Gastrocnemius medialis (tissue), 4 donors: ENCODE measurements around the gene CHKB.

Source experiments
- CTCF ChIP-seq, 5 experiments: fragments of 450-650 bp in 3 of 5; fragments of 200-600 bp in 2 of 5; sonication (generic) in 2 of 5; IDR thresholded peaks in 4 of 5; conservative IDR thresholded peaks in 1 of 5; 1 replicate in 4 of 5; 2 replicates in 1 of 5; pipeline ENCODE4 v1.5.1; 2016 to 2019; ENCODE audit warnings: antibody characterized with exemption in 5 of 5, mild to moderate bottlenecking in 3 of 5, moderate library complexity in 3 of 5
- POLR2A ChIP-seq, 2 donors: fragments of 450-650 bp; IDR thresholded peaks; one replicate each; pipeline ENCODE4 v1.6.1; 2017; ENCODE audit warnings: antibody characterized with exemption in 2 of 2, mild to moderate bottlenecking in 2 of 2, moderate library complexity in 2 of 2

GRCh38 chr22:50579752-50580151 is 2.9 kb downstream of the CHKB start:
- no peak for TF ChIP-seq CTCF (IDR thresholded peaks at IDR 0.05 in 4 of 5, conservative IDR thresholded peaks at IDR 0.05 in 1 of 5)
- no peak for TF ChIP-seq POLR2A (IDR thresholded peaks at IDR 0.05)
